GM18499 (cell line): ENCODE results near the gene THSD4.
"Not testable (repeated sequence)": the region's sequence is repeated elsewhere in the genome, so short reads cannot be mapped to it uniquely, and the experiment has no call there.

Experiments
- ATAC-seq: cut with Tn5 transposase; IDR thresholded peaks from one replicate; pipeline ENCODE4 v1.9.1; 2021; ENCODE audit warnings: moderate number of reproducible peaks; ENCODE audit not compliant: insufficient read depth, unreplicated experiment

Gene THSD4

DNA sequence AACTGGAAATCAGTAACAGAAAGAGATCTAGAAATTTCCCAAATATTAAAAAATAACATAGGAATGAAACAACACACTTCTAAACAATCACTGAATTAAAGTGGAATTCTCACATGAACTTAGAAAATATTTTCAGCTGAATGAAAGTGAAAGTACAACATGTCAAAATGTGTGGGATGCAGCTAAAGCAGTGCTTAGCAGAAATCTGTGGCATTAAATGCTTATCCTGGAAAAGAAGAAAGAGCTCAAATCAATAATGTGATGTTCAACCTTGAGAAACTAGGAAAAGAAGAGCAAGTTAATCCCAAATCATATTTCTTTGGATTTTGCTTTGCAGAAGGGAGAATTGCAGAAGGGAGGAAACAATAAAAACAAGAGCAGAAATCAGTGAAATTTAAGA, 596.9 kb downstream of the THSD4 start:
- no peak for ATAC-seq

DNA sequence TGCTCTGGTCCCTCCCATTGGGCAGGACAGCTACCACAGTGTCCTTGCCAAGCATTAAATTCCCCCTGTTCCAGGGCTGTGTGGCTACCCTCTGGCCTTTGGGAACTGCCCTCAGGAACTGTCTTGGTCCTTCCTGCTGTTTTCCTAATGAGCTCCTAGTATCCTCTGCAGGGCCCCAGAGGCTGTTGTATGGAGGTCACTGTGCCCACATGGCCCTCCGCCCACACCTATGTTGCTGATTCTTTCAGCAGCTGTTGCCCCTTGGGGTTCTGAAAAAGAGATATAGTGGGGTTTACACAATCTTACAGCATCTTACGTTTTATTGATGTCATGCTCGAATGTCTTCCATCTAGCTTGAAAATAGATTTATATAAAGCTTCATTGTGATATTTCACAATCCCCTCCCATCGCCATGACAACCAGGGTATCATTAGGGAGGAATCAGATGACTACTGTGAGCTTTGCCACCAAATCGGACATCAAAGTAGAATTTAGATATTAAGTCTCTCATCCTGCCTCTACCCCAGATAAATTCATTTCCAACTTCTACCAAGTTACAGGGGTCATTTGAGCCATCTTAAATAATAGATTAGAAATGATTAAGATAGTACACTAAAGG, 598.0 kb downstream of the THSD4 start:
- ATAC-seq, result no peak

DNA sequence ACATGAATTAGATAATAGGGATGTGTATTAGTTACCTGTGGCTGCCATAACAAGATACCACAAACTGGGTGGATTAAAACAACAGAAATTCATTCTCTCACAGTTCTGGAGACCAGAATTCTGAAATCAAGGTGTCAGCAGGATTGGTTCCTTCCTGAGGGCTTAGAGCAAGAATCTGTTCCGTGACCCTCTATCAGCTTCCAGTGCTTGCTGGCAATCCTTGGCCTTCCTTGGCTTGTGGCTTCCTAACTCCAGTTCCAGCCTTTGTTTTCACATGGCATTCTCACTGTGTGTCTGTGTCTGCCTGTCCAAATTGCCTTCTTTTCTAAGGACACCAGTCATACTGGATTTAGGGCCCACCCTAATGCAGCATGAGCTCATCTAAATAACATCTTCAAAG, 600.6 kb downstream of the THSD4 start:
- ATAC-seq, result no peak

DNA sequence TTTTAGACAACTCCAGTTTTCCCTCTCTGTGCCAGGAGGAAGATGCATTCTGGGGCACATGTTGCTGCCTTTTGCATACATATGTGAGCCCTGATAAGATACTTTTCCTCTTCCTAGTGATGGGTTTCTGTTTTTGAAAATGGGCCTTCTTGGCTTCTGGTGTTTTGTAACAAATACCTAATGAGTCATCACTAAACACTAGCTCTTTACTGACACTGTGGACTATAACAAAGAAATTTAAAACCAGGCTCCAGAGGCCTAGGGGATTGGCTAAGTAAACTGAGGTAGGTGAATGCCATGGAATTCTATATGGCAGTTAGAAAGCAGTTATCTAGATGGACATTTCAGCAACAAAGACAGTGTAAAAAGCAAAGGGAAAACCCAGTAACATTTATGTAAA, 601.7 kb downstream of the THSD4 start:
- ATAC-seq, result no peak

DNA sequence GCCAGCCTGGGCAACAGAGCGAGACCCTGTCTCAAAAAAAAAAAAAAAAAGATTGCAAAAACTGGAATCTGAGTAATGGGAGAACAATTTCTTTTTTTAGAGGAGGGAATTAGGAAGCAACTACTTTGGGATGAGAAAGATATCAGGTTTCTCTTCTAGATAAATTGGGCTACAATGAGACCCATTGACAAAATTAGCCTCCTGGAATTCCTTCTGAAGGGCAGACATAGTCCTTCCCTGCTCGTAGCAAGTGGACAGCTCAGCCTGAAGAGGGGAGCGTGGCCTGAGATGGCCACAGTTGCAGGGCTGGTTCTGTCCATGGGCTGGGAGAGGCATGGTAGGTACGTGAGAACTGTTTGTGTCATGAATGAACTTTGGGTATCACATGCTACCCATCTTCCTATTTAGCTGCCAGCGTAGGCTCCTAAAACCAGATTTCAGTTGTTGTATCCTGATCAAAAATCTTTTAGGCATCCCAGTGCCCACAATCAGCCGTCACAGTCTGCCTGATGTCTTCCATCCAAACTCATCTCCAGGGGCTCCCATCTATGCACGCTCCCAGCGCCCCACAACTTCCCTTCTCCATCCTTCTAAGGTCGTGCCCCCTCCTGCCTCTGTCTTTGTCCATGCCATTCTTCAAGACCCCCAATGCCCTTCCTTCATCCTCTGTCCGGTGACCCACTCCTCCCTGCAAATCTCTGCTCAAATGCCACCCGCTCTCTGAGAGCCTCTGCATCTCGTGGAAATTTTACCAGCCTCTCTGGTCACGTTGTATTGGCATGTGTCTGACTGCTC, 603.0 kb downstream of the THSD4 start:
- ATAC-seq, result no peak

DNA sequence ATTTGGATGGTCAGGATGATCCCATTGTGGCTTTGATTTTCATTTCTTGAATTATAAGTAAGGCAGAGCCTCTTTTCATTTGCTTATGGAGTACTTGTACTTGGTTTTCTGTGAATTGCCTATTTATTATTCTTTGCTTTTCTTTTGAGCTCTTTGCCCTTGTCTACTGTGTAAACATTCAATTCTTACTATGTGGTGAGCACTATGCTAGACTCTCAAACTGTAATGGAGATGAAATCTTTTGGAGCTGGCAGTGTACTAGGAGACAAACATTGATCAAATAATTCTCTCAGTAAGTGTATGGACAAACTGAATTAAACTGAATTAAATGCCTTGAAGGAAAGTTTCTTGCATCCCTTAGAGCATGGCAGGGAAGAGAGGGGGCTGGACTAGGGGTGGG, 608.1 kb downstream of the THSD4 start:
- ATAC-seq, result no peak

DNA sequence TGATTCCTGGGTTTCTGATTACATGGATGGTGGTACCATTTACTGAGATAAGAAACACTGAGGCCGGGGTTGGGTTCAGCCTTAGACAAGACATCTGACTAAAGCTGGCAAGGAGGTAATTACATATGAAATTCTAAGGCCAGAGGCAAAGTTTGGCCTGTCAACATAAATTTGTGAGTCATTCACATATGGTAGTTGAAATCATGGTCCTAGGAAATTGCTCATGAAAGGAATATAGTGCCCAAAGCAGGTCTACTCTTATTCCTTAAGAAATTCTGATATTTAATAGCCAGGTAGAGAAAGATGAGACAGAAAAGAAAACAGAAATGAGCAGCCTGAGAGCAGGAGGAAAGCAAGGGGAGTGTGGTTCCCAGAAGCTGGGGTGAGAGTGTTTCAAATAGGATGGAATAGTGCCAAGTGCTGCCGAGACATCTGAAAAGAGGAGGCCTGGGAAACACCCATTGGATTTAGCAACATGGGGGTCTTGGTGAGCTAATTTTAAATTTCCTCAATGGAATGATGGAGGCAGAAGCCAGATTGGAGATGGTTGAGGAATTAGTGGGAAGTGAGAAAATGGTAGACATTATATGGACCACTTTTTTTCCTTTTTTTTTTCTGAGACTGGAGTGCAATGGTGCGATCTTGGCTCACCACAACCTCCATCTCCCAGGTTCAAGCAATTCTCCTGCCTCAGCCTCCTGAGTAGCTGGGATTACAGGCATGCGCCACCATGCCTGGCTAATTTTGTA, 610.1 kb downstream of the THSD4 start:
- ATAC-seq, result not testable (repeated sequence)

DNA sequence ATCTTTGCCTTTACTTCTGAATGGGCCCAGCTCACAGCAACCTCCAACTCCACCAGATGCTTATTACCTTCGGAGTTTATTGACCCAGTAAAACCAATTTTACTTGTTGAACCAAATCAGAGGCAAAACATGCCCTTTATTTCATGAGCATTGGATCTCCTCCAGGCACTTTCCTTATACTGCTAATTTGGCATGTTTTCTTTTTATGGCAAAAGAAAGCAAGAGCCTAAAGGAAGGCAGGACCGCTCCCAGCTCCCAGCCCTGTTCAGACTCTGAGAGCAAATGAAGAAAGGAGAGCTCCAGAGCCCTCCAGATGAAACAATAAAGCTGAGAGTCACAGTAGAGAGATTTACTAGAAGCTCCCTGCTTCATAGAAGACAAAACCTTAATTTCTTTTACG, 613.6 kb downstream of the THSD4 start:
- ATAC-seq, result no peak

DNA sequence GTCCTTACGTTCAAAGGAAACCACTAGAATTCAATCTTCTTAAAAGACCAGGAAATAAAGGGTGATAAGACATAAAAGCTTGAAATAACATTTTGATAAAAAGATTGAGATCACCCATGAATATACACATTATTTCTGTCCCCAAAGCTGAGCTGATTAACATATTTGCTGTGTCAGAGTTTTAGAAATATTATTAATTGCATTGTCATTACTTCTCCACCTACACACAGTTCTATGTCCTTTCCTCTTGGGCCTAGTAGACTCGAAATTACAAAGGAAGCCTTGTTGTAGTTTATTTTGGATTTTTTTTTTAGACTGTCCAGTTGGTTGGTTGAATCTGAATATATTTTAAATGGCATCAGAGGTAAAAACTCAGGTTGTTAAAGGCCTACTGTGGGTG, 614.0 kb downstream of the THSD4 start:
- no peak for ATAC-seq

DNA sequence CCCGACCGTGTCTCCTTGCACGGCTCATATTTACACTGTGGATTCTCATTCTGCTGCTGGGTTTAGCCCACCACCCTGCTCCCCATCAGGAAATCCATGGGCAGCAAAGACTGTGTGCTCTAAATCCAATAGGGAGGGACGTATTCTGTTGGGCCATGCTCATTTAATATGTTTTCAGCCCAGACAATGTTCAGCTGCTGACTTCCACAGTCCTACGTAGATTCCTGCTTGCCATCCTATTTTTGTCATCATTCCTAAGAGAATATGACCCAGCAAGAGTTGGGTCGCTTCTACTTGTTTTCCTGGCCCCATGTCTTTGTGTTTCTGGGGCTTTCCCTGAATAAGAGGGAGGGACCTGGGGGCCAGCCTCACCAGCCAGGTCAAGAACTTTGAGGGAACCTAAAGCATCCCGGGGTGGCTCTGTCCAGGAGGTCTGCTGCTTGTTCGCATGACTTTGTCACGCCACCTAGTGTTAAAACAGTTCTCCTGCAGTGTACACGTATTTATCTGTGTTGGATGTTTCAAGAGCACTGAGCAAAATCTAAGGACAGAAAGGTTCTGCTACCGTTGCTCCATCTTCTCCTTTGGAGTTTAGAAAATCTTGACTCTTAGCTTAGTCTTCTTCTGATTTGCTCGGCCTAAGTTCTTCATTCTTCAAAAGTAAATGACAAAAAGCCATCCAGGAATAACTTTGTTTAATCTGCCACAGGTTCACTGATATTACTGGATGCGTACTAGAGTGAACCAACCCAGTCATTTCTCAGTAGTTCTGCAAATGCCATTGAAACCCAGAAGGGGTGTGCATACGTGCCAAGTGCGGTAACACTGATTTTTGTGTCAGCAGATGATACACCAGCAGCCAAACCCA, 615.2 kb downstream of the THSD4 start:
- ATAC-seq, result no peak

DNA sequence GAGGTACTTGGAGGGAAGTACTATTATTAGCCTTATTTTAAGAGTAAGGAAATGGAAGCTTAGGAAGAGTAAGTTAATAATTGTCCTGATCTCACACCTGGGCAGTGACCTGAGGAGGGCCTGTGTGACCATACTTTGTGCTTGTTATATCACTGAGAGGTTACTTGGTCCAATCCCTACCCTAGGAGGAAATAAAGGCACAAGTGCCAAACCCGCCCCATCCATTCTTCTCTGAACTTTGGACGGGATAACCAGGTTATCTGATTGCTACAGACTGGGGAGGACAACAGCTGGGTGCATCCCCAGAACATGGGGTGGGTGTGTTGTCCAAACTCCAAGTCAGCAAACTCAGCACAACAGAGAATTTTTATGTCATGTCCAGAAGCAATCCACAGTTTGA, 617.4 kb downstream of the THSD4 start:
- ATAC-seq, result no peak

DNA sequence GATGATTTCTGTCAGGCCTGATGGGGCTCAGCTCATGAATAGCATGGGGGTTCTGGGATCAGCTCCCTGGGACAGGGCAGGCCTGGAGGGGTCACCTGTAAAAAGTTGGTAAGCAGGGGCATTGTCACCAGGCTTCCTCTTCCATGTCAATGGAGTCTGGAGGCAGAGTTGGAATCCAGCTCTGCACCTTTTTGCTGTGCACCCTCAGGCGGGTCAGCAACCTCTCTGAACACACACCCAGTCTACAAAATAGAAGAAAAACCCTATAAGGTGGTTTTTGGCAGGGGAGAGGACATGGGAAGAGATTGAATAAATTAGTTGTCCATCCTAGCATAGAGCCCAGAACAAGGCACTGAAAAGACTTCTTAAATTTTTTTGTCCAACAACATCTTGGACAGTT, 617.9 kb downstream of the THSD4 start:
- ATAC-seq, result no peak

DNA sequence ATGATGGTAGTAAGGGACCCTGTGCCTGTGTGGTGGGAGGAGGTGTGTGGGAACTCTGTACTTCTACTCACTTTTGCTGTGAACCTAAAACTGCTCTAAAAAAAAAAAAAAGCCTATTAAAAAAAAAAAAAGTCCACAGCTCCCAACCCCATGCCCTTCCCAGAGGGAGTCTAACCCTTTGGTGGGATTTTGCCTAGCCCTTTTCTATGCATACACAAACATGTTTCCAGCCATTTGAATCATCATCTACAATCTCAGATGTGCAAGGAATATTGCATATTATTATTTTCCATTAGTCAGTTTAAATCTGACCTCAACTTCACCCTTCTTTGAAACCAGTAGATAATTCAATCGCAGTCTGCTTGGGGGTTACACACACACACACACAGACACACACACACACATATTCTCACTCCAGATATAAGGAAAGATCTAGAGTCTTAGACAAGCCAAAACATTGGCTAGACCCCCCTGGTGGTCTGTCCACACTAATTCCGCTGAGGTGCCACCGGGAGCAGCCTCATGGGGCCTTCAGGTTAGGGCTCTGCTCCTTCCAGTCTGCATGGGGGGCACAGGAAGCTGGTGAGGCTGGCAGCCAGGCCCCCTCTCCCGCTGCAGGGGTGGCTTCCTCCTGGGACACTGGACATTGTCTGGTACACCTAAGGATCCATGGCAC, 619.6 kb downstream of the THSD4 start:
- ATAC-seq, result no peak

DNA sequence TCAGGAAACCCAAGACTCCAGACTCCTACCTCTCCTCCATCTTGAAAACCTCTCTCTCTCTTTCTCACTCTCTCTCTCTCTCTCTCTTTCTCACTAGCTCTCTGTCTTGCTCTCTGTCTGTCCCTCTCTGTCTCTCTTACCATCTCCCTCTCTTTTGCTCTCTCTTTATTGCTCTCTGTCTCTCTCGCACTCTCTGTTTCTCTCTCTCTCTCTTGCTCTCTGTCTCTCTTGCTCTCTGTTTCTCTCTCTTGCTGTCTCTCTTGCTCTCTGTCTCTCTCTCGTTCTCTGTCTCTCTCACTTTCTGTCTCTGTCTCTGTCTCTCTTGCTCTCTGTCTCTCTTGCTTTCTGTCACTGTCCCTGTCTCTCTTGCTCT, 620.1 kb downstream of the THSD4 start:
- no peak for ATAC-seq

DNA sequence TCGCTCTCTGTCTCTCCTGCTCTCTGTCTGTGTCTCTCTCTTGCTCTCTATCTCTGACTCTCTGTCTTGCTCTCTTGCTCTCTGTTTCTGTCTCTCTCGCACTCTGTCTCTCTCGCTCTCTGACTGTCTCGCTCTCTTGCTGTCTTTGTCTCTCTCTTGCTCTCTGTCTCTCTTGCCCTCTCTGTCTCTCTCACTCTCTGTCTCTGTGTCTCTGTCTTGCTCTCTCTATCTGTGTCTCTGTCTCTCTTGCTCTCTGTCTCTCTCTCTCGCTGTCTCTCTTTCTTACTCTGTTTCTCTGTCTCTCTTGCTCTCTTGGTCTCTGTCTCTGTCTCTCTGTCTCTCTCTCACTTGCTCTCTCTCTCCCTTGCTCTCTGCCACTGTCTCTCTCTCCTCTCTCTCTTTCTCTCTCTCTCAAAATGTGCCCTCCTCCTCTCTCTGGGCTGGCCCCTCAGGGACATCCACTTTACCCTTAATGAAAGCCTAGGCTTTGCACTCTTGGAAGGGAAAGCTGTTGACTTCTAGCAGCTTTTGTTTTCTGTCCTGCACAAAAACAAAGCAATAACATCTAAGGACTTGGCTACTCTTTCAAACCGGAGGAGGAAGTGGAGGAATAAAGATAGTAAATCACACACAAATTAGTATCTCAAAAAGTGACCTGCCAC, 621.1 kb downstream of the THSD4 start:
- ATAC-seq, result no peak

DNA sequence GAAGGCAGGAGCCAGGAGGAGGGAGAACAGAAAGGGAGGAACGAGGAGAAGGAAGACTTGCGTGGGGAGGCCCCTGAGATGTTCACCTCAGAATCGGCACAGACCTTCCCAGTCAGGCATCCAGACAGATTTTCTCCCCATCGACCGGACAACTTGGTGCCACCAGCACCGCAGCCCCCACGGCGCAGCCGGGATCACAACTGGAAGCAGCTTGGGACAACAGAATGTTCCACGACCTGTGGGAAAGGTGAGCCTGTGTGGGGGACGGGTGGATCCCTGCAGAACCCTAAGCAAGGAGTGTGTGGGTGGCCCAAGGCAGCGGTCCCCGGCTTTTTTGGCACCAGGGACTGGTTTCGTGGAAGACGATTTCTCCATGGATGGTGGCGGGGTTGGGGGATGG, 622.5 kb downstream of the THSD4 start:
- no peak for ATAC-seq

DNA sequence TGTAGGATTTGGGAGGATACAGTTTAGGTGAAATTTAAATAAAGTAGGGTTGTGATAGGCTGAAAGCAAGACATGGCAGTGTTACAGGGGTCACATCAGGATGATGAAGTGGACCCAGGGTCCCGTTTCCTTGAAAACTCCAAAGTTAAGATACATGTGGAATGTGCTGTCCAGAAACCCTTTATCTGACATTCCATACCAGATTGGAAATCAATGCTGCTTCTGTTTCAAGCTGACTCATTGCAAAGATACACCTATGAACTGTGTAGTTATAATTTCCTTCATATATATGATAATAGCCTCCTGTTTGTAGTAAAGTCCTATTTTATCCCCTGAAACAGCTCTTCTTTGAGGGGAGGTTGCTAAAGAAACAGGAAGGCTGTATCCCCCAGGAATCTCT, 624.1 kb downstream of the THSD4 start:
- no peak for ATAC-seq

DNA sequence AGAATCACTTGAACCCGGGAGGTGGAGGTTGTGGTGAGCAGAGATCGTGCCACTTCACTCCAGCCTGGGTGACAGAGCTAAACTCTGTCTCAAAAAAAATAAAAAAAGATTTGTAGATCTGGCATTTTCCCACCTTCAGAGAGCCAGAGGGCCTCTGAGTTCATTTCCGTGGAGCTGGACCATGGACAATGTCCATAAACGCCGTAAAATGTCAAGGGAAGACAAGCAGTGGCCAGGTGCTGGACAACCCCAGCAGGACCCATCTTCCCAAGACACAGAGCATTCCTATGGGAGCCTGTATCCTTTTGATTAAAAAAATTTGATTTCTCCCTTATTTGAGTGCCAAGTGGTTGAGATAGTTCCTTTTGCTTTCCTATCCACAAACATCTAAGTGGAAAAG, 627.7 kb downstream of the THSD4 start:
- ATAC-seq, result no peak

DNA sequence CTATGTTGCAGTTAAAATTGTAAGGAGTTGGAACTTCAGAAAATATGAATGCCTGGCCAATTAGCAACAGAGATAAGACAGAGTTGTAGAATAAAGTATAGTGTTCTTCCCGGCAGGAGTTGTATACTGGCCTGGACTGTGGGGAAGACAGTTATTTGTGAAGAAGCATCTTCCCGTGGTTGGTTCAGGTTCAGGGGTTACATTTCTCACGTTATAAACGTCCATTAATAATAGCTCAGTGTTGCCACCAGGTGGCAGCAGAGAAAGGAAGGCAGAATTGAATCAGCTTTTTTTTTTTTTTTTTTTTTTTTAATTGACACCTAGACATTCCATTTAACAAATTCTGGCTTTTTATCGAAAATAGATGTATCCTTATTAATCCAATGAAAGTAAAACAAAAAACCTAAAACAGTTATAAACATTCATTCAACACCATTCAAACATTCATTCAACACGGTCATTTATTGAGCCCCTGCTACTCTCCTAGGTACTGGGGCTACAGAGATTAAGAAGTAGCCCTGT, 628.7 kb downstream of the THSD4 start:
- ATAC-seq, result no peak
